HG03520 (cell line): ENCODE results near the gene PNMA6F.
"Not testable (repeated sequence)": the region's sequence is repeated elsewhere in the genome, so short reads cannot be mapped to it uniquely, and the experiment has no call there.

Source experiments
- ATAC-seq: cut with Tn5 transposase; IDR thresholded peaks from one replicate; pipeline ENCODE4 v1.9.1; 2021; ENCODE audit warnings: mild to moderate bottlenecking, moderate library complexity; ENCODE audit not compliant: unreplicated experiment

PNMA6F gene

DNA sequence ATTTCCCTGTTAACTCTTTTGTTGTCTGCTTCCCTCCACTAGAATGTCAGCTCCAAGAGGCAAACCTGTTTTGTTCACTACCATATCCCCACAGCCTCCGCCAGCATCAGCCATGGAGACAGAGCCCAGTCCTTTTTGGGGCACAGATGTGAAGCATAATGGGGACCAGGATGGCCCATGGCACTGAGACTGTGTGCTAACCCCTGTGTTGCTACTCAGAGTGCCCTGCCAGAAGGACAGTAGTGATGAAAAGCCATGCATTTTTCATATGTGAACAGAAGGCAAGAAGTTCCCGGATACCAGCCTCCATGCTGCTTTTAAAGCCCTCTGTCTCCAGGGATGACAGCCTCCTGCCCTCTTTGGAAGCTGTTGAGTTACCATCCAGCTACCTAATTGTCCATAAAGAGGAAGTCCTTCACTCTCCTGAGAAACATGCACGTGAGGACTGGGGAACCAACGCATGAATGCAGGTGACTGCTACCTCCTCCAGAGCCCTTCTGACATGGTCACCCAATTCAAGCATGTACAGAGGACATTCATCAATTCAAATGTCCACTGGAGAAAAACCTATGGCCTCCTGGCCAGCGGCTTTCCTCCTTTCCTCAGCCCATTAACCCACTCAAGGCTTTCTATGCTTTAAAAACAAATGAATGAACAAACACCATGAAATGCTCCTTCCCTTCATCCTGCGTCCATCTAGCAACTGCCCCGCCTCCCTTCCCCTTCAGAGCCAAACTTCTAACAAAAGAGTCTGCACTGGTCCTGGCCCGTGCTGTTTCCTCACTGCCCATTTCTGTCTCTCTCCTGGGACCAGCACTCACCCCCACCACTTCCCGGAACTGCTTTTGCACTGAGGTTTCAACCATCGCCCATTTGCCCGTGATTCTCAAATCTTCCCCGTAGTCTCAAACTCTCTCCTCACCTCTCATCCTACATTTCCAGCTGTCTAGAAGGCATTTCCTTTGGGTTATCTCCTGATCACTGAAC lies 18.0 kb downstream of the PNMA6F start:
- no peak for ATAC-seq

DNA sequence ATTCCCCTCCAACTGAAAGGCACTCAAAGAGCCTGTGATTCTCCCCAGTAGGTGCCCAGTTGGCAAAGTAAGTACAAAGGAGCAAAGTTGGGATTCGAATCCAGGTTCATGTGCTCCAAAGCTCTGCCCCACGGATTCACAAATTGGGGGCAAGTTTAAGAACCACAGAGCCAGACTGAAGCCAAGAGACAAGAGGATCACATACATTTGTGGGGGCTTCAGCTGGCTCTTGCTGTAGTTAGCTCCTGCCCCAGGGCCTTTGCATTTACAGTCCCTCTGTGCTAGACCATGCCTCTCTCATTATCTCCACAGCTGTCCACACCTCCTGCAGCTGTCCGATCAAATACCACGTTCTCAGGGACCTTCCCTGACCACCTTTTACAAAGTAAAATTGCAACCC lies 18.8 kb downstream of the PNMA6F start:
- ATAC-seq, result no peak

GRCh38 chrX:153301746-153302145 lies 19.8 kb downstream of the PNMA6F start:
- ATAC-seq, result no peak

- no peak for ATAC-seq
Observed at GRCh38 chrX:153299855-153300254, 21.7 kb downstream of the PNMA6F start.

DNA sequence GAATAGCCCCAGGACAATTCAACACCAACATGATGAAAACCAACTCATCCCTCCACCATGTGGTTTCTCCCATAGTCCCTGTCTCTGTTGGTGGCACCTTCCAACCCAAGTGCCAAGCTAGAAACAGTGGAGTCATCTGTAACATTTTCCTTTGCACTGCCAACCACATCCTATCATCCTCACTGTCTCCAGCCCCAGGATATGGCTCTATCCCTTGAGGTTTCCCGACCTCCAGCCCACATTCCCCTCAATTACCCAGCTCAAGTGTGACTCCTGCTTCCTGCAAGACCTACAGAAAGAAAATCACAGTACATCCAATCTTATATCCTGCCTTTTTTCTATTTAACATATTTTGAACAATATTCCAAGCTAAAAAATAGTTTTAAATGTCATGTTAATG lies 24.2 kb downstream of the PNMA6F start:
- no peak for ATAC-seq

DNA sequence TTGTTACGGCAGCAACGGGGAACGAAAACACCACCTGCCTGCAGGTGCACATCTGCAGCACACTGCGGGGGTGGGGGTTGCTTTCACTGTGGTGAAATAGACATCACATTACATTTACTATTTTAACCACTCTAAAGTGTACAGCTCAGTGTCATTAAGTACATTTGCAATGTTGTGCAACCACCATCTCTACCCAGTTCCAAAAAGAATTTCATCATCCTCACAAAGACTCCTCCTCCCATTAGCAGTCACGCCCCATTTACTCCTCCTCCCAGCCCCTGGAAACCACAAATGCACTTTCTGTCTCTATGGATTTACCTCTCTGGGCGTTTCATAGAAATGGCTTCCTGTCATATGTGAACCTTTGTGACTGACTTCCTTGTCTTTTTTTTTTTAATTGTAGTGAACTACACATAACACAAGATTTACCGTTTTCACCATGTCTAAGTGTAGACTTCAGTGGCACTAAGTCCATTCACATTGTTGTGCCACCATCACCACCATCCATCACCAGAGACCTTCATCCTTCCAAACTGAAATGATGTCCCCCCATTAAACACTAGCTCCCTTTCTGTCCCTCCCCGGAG lies 28.0 kb downstream of the PNMA6F start:
- ATAC-seq, result peak; percentile 40

DNA sequence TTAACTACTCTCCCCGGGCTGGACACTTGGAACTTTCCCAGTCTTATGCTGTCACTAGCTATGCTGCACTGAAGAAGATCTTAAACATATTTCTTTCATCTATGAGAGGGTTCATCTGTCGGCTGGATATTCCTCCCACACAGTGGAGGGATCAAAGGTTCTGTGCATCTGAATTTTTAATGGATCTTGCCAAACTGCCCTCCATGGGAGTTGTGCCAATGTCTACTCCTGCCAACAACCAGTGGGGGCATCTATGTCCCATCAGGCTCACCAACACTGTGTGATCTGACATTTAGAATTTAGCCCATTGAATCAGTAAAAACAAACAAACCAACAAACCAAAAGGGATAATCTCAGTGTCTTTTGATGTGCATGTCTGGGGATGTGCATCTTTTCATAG lies 32.8 kb downstream of the PNMA6F start:
- not testable (repeated sequence) for ATAC-seq

GRCh38 chrX:153285678-153286077 lies 35.9 kb downstream of the PNMA6F start:
- not testable (repeated sequence) for ATAC-seq

DNA sequence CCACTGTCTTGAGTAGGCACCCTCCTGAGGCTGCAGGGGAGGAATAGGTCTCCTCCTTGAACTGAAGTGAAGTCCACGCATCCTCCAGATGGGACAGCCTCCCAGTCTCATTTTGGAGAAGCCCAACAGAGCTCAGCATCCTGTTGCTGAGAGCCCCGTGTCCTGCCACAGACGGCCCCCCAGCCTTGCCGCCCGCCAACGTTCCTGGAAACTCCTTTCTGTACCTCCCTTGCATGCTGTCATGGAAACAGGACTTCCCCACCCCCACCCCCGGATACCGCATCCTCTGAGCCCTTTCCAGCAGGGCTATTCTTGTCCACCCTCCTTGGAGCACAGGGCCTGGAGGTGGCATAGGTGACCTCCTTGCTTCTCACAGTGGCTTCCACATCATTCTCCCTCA lies 37.6 kb downstream of the PNMA6F start:
- ATAC-seq, result not testable (repeated sequence)

DNA sequence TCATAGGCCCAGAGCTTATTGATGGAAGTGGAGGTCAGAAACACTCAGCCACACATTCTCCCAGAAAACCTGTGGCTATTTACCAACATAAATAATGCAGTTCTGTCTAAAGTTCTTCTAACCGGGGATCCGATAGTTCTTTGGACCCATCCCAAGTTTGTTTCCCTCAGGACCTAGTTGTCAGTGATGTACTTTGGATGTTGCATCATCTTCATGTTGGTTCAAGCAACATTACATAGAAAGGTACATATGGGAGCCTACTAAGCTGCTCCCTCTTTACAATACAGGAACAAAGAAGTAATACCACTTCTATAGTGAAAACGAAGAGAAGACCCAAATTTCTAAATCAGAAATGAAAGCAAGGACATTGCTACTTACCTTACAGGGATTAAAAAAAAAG lies 39.8 kb downstream of the PNMA6F start:
- not testable (repeated sequence) for ATAC-seq

GRCh38 chrX:153279304-153279703 lies 42.3 kb downstream of the PNMA6F start:
- not testable (repeated sequence) for ATAC-seq

DNA sequence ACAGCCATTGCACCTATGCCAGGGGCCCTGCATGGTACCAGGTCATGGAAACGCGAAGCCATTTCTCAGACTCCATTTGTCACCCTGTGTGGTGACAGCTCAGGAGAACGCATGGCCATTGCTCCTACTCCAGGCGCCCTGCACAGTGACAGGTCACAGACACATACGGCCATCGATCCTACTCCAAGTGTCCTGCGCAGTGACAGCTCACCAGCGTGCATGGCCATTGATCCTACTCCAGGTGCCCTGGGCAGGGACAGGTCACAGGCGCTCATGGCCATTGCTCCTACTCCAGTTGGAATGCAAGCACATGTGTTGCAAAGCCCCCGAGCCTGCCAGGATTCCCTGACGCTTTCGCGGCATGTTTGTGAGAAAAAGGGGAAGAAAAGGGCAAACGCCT lies 45.5 kb downstream of the PNMA6F start:
- ATAC-seq, result not testable (repeated sequence)

DNA sequence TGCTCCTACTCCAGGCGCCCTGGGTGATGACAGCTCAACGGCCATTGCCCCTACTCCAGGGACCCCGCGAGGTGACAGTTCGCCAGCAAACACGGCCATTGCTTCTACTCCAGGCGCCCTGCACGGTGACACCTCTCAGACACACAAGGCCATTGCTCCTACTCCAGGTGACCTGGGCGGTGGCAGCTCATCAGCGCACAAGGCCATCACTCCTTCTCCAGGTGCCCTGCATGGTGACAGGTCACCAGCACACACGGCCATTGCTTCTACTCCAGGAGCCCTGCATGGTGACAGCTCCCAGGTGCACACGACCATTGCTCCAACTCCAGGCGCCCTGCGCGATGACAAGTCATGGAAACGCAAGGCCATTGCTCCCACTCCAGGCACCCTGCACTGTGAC lies 46.1 kb downstream of the PNMA6F start:
- not testable (repeated sequence) for ATAC-seq

DNA sequence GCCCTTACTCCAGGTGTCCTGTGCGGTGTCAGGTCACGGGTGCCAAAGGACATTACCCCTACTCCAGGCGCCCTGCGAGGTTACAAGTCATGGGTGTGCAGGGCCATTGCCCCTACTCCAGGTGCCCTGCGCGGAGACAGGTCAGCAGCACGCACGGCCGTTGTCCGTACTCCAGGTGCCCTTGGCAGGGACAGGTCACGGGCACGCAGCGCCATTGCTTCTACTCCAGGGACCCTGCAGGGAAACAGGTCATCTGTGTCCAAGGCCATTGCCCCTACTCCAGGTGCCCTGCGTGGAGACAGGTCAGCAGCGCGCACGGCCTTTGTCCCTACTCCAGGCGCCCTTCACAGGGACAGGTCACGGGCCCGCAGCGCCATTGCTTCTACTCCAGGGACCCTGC lies 49.0 kb downstream of the PNMA6F start:
- ATAC-seq, result not testable (repeated sequence)

DNA sequence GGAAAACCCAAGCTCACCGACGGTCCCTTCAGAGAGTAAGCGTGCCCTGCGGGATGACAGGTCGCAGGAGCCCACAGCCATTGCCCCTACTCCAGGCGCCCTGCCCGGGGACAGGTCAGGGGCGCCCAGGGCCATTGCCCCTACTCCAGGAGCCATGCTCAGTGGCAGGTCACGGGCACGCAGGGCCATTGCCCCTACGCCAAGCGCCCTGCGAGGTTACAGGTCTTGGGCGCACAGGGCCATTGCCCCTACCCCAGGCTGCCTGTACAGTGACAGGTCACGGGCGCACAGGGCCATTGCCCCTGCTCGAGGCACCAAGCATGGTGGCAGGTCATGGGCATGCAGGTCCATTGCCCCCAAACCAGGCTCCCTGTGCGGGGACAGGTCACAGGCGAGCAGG lies 49.5 kb downstream of the PNMA6F start:
- not testable (repeated sequence) for ATAC-seq
